Measurements from ENCODE around the gene PCBP3. TPM values are rescaled to one million over a fixed set of nuclear protein-coding genes. Genes with fewer than 3 reads are reported as not detected.

PCBP3 gene
- total and polyA plus RNA-seq, 12 donors, result 1.7 to 15.8 (median 4.7) TPM

- 69 to 77% (median 74%) methylated on average over 24 to 32 of the region's 32 CpGs for WGBS, 4 donors
- intact Hi-C loops (cut with DNase I), result no loop called here
- no peaks in the 10 kb centered on the region for H3K36me3 ChIP-seq (replicated peaks in 1 of 2)
- H3K27me3 ChIP-seq, result no peaks in the 10 kb centered on the region
- DNase-seq, result no peak
- H3K27ac ChIP-seq, result no peak overlapping the region
- H3K4me3 ChIP-seq, result no peak overlapping the region
- no peaks in the 10 kb centered on the region for H3K4me1 ChIP-seq (replicated peaks in 1 of 2)
- TF ChIP-seq POLR2A (IDR thresholded peaks at IDR 0.05) (no peak), CTCF (IDR thresholded peaks at IDR 0.05) (no peak)
- H3K9me3 ChIP-seq (replicated peaks in 1 of 3), result no peaks in the 10 kb centered on the region
These were observed 298.4 kb downstream of the PCBP3 start for GRCh38 chr21:45941717-45942546.

GRCh38 chr21:45942755-45943629 is 299.5 kb downstream of the PCBP3 start:
- TF ChIP-seq POLR2A (IDR thresholded peaks at IDR 0.05) (no peak), CTCF (IDR thresholded peaks at IDR 0.05) (no peak)
- Histone ChIP-seq H3K36me3 (replicated peaks in 1 of 2) (no peaks in the 10 kb centered on the region), H3K27me3 (no peaks in the 10 kb centered on the region), H3K27ac (no peak overlapping the region), H3K9me3 (replicated peaks in 1 of 3) (no peaks in the 10 kb centered on the region), H3K4me1 (replicated peaks in 1 of 2) (no peaks in the 10 kb centered on the region), H3K4me3 (no peak overlapping the region)
- WGBS, 4 donors, result 76 to 95% (median 79%) methylated on average over 8 to 20 of the region's 20 CpGs
- intact Hi-C loops (cut with DNase I), result no loop called here
- DNase-seq, result no peak

GRCh38 chr21:45943630-45944540 is 300.4 kb downstream of the PCBP3 start:
- intact Hi-C loops (cut with DNase I), result no loop called here
- Histone ChIP-seq H3K4me1 (replicated peaks in 1 of 2) (no peaks in the 10 kb centered on the region), H3K27ac (no peak overlapping the region), H3K36me3 (replicated peaks in 1 of 2) (no peaks in the 10 kb centered on the region), H3K9me3 (replicated peaks in 1 of 3) (no peaks in the 10 kb centered on the region), H3K4me3 (no peak overlapping the region), H3K27me3 (no peaks in the 10 kb centered on the region)
- TF ChIP-seq POLR2A (IDR thresholded peaks at IDR 0.05) (no peak), CTCF (IDR thresholded peaks at IDR 0.05) (no peak)
- no peak for DNase-seq
- 84 to 86% (median 85%) methylated on average over 4 to 8 of the region's 8 CpGs for WGBS, 4 donors
